Neural cell (in vitro differentiated cells): Measurements from ENCODE around the gene SLC4A1. TPM values are rescaled to one million over a fixed set of nuclear protein-coding genes. Genes with fewer than 3 reads are reported as not detected.

ENCODE experiments used
- H2AFZ ChIP-seq: fragments of 200-600, 300-800 bp; sonication (generic), shearing (Covaris generic); 2 replicates; pipeline ENCODE4 v1.6.0; 2014; ENCODE audit warnings: low read depth, mild to moderate bottlenecking, antibody characterized with exemption, low read length, moderate library complexity
- H3F3A ChIP-seq: fragments of 200-600 bp; shearing (Covaris generic); 2 replicates; pipeline ENCODE4 v1.6.1; 2016; ENCODE audit warnings: mild to moderate bottlenecking, moderate library complexity, mixed read lengths, antibody characterized with exemption, low read length; ENCODE audit not compliant: insufficient read depth, poor library complexity, severe bottlenecking
- H3K27ac ChIP-seq: fragments of 200-600, 300-800 bp; sonication (generic), shearing (Covaris generic); 2 replicates; pipeline ENCODE4 v1.5.1; 2014; ENCODE audit warnings: mild to moderate bottlenecking, low read length, moderate library complexity
- H3K27me3 ChIP-seq: fragments of 300-800, 200-600 bp; sonication (generic), shearing (Covaris generic); 2 replicates; pipeline ENCODE4 v1.6.0; 2014; ENCODE audit warnings: mild to moderate bottlenecking, low read depth, low read length, moderate library complexity; ENCODE audit not compliant: insufficient read depth
- H3K36me3 ChIP-seq: fragments of 300-800, 200-600 bp; sonication (generic), shearing (Covaris generic); 2 replicates; pipeline ENCODE4 v1.5.1; 2014; ENCODE audit warnings: mild to moderate bottlenecking, antibody characterized with exemption, low read length, moderate library complexity; ENCODE audit not compliant: insufficient read depth
- H3K4me2 ChIP-seq: fragments of 300-800, 200-600 bp; sonication (generic), shearing (Covaris generic); 2 replicates; pipeline ENCODE4 v1.6.0; 2014; ENCODE audit warnings: mild to moderate bottlenecking, low read length
- H3K4me3 ChIP-seq: fragments of 300-800, 200-600 bp; sonication (generic), shearing (Covaris generic); 2 replicates; pipeline ENCODE4 v1.5.1; 2014; ENCODE audit warnings: mild to moderate bottlenecking, low read length, moderate library complexity
- H3K79me2 ChIP-seq: fragments of 200-600 bp; shearing (Covaris generic); replicated peaks from 2 replicates; pipeline ENCODE4 v1.6.0; 2014; ENCODE audit warnings: mild to moderate bottlenecking, low read length, moderate library complexity; ENCODE audit not compliant: insufficient read depth
- H3K9ac ChIP-seq: fragments of 300-800, 200-600 bp; sonication (generic), shearing (Covaris generic); 2 replicates; pipeline ENCODE4 v1.6.1; 2016; ENCODE audit warnings: mild to moderate bottlenecking, low read length, mixed read lengths
- H3K9me2 ChIP-seq: fragments of 200-600 bp; shearing (Covaris generic); 2 replicates; pipeline ENCODE4 v1.6.1; 2016; ENCODE audit warnings: mild to moderate bottlenecking, low read length, mixed read lengths; ENCODE audit not compliant: insufficient read depth
- H3K9me3 ChIP-seq: fragments of 200-600, 300-800 bp; sonication (generic), shearing (Covaris generic); 2 replicates; pipeline ENCODE4 v1.6.1; 2016; ENCODE audit warnings: mild to moderate bottlenecking, mixed run types, low read length, moderate library complexity, mixed read lengths
- H4K20me1 ChIP-seq: fragments of 200-600 bp; shearing (Covaris generic); 2 replicates; pipeline ENCODE4 v1.6.1; 2016; ENCODE audit warnings: mild to moderate bottlenecking, mixed run types; ENCODE audit not compliant: insufficient read depth
- EP300 ChIP-seq: fragments of 450-650 bp; conservative IDR thresholded peaks from 2 replicates; pipeline ENCODE4 v1.6.1; 2014; ENCODE audit warnings: antibody characterized with exemption, mild to moderate bottlenecking, moderate library complexity; ENCODE audit not compliant: poor library complexity, severe bottlenecking
- MXI1 ChIP-seq: fragments of 450-650 bp; conservative IDR thresholded peaks from 2 replicates; pipeline ENCODE4 v1.6.1; 2014; ENCODE audit warnings: antibody characterized with exemption, mild to moderate bottlenecking; ENCODE audit not compliant: poor library complexity, severe bottlenecking
- POLR2AphosphoS5 ChIP-seq: IDR thresholded peaks from 2 replicates; pipeline ENCODE4 v1.6.1; 2012
- RAD21 ChIP-seq: fragments of 450-650 bp; conservative IDR thresholded peaks from 2 replicates; pipeline ENCODE4 v1.6.1; 2014; ENCODE audit warnings: antibody characterized with exemption, mild to moderate bottlenecking, moderate library complexity
- SMC3 ChIP-seq: fragments of 450-650 bp; conservative IDR thresholded peaks from 2 replicates; pipeline ENCODE4 v1.6.1; 2014; ENCODE audit warnings: antibody characterized with exemption, mild to moderate bottlenecking, moderate library complexity; ENCODE audit not compliant: poor library complexity
- TAF1 ChIP-seq: IDR thresholded peaks from 2 replicates; pipeline ENCODE4 v1.6.1; 2012; ENCODE audit warnings: low read depth
- polyA plus RNA-seq: library from polyadenylated mRNA; depleted of rRNA; stranded (reverse); fragments of >200 nt; gene quantifications from 2 replicates; pipeline ENCODE4 v1.2.3, GENCODE V29; 2014
- TF ChIP-seq, protein P1 (sequence below): fragments of 450-650 bp; IDR thresholded peaks from 2 replicates; pipeline ENCODE4 v1.5.1; 2014; ENCODE audit warnings: antibody characterized with exemption, mild to moderate bottlenecking, moderate library complexity; ENCODE audit not compliant: poor library complexity, severe bottlenecking
- TF ChIP-seq, protein P2 (sequence below): IDR thresholded peaks from 2 replicates; pipeline ENCODE4 v1.6.1; 2012; ENCODE audit warnings: borderline replicate concordance

SLC4A1 gene
- polyA plus RNA-seq, 1 donor from 2014 or later, result 0.05 TPM

GRCh38 chr17:44309472-44309871 is 41.5 kb upstream of the SLC4A1 start:
- H3K9ac ChIP-seq, result peak overlapping the region; percentile 98
- no peak overlapping the region for H2AFZ ChIP-seq
- no peaks in the 10 kb centered on the region for H3K9me2 ChIP-seq
- H3F3A ChIP-seq, result no peaks in the 10 kb centered on the region
- peak overlapping the region; percentile 96 for H3K4me3 ChIP-seq
- peaks cover 30% of the 10 kb centered on the region for H3K79me2 ChIP-seq
- peaks cover 6% of the 10 kb centered on the region for H4K20me1 ChIP-seq
- H3K27ac ChIP-seq, result peak overlapping the region; percentile 97
- H3K27me3 ChIP-seq, result peaks cover 5% of the 10 kb centered on the region
- H3K9me3 ChIP-seq, result no peaks in the 10 kb centered on the region
- H3K36me3 ChIP-seq, result no peaks in the 10 kb centered on the region
- TF ChIP-seq SMC3, result no peak
- TF ChIP-seq, protein P1, sequence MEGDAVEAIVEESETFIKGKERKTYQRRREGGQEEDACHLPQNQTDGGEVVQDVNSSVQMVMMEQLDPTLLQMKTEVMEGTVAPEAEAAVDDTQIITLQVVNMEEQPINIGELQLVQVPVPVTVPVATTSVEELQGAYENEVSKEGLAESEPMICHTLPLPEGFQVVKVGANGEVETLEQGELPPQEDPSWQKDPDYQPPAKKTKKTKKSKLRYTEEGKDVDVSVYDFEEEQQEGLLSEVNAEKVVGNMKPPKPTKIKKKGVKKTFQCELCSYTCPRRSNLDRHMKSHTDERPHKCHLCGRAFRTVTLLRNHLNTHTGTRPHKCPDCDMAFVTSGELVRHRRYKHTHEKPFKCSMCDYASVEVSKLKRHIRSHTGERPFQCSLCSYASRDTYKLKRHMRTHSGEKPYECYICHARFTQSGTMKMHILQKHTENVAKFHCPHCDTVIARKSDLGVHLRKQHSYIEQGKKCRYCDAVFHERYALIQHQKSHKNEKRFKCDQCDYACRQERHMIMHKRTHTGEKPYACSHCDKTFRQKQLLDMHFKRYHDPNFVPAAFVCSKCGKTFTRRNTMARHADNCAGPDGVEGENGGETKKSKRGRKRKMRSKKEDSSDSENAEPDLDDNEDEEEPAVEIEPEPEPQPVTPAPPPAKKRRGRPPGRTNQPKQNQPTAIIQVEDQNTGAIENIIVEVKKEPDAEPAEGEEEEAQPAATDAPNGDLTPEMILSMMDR, result peak; percentile 17
- H3K4me2 ChIP-seq, result peak overlapping the region; percentile 99

DNA sequence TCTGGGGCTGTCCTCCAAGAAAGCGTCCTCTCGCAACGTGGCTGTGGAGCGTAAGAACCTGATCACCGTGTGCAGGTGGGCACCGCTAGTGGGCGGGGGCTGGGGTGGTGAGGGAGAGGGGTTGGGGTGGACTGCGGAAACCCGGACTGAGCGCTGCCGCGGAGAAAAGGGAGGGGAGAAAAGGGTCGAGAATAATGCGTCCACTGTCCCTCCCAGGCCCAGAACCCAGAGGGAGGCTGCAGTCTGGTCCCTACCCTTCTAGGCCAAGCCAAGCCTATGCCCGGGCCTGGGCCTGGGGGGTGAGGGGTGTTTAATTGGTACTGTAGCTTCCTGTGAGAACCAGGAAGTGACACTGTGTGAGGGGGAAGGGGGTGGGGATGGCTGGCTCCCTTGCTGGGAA is 40.9 kb upstream of the SLC4A1 start:
- Histone ChIP-seq H3K27me3 (peaks cover under 1% of the 10 kb centered on the region), H3K27ac (peak overlapping the region; percentile 97)

GRCh38 chr17:44308320-44308818 is 40.4 kb upstream of the SLC4A1 start, which contains the start of gene RUNDC3A:
Gene RUNDC3A, plus strand, starts transcription at chr17:44308601. Its CDS starts 232 bp downstream, at chr17:44308833.
- peak within 1 kb of the TSS; percentile 96 for H3K4me3 ChIP-seq
- no peaks in the 10 kb centered on the region for H3K27me3 ChIP-seq
- no peak for TF ChIP-seq TAF1
- TF ChIP-seq, protein P1, result no peak
- TF ChIP-seq, protein P2, sequence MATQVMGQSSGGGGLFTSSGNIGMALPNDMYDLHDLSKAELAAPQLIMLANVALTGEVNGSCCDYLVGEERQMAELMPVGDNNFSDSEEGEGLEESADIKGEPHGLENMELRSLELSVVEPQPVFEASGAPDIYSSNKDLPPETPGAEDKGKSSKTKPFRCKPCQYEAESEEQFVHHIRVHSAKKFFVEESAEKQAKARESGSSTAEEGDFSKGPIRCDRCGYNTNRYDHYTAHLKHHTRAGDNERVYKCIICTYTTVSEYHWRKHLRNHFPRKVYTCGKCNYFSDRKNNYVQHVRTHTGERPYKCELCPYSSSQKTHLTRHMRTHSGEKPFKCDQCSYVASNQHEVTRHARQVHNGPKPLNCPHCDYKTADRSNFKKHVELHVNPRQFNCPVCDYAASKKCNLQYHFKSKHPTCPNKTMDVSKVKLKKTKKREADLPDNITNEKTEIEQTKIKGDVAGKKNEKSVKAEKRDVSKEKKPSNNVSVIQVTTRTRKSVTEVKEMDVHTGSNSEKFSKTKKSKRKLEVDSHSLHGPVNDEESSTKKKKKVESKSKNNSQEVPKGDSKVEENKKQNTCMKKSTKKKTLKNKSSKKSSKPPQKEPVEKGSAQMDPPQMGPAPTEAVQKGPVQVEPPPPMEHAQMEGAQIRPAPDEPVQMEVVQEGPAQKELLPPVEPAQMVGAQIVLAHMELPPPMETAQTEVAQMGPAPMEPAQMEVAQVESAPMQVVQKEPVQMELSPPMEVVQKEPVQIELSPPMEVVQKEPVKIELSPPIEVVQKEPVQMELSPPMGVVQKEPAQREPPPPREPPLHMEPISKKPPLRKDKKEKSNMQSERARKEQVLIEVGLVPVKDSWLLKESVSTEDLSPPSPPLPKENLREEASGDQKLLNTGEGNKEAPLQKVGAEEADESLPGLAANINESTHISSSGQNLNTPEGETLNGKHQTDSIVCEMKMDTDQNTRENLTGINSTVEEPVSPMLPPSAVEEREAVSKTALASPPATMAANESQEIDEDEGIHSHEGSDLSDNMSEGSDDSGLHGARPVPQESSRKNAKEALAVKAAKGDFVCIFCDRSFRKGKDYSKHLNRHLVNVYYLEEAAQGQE, result peak; percentile 64
- TF ChIP-seq RAD21, result no peak
- peak; percentile 87 for TF ChIP-seq POLR2AphosphoS5
- no peak for TF ChIP-seq MXI1
- no peak for TF ChIP-seq SMC3
- H3K9me3 ChIP-seq, result no peaks in the 10 kb centered on the region
- no peaks in the 10 kb centered on the region for H3K9me2 ChIP-seq
- H3F3A ChIP-seq, result no peaks in the 10 kb centered on the region
- no peaks in the 10 kb centered on the region for H3K36me3 ChIP-seq
- peaks cover 6% of the 10 kb centered on the region for H4K20me1 ChIP-seq
- peak within 1 kb of the TSS; percentile 74 for H2AFZ ChIP-seq
- peak within 1 kb of the TSS; percentile 97 for H3K27ac ChIP-seq
- H3K4me2 ChIP-seq, result peak within 1 kb of the TSS; percentile 99
- H3K79me2 ChIP-seq, result peaks cover 30% of the 10 kb centered on the region
- peak within 1 kb of the TSS; percentile 98 for H3K9ac ChIP-seq

More for the DNA sequence above, 40.9 kb upstream of the SLC4A1 start:
- Histone ChIP-seq H3K36me3 (no peaks in the 10 kb centered on the region), H3K79me2 (peaks cover 30% of the 10 kb centered on the region), H3K9me3 (no peaks in the 10 kb centered on the region), H3K9ac (peak overlapping the region; percentile 98), H3K4me3 (peak overlapping the region; percentile 96), H3K9me2 (no peaks in the 10 kb centered on the region), H3F3A (no peaks in the 10 kb centered on the region), H2AFZ (peak overlapping the region; percentile 31), H3K4me2 (peak overlapping the region; percentile 99), H4K20me1 (peaks cover 6% of the 10 kb centered on the region)
- TF ChIP-seq RAD21 (no peak), EP300 (no peak), POLR2AphosphoS5 (peak; percentile 56)
